Left ventricle myocardium inferior (tissue), 1 donor: ENCODE data around the gene CYP4A22. TPM values are rescaled to one million over a fixed set of nuclear protein-coding genes. Genes with fewer than 3 reads are reported as not detected.

Experiments
- DNase-seq: peaks from one replicate; pipeline ENCODE4 v3.0.0-alpha.2; 2020
- H3K27ac ChIP-seq: fragments of 200-600 bp; replicated peaks from 2 replicates; pipeline ENCODE4 v1.8.0; 2021
- H3K27me3 ChIP-seq: fragments of 200-600 bp; 2 replicates; pipeline ENCODE4 v1.8.0; 2021; ENCODE audit warnings: low read depth
- H3K36me3 ChIP-seq: fragments of 200-600 bp; 2 replicates; pipeline ENCODE4 v1.8.0; 2021
- H3K4me1 ChIP-seq: fragments of 200-600 bp; 2 replicates; pipeline ENCODE4 v1.8.0; 2021
- H3K4me3 ChIP-seq: fragments of 200-600 bp; 2 replicates; pipeline ENCODE4 v1.8.0; 2021; ENCODE audit warnings: mild to moderate bottlenecking, moderate library complexity
- H3K9me3 ChIP-seq: fragments of 200-600 bp; replicated peaks from 2 replicates; pipeline ENCODE4 v1.8.0; 2021
- CTCF ChIP-seq: fragments of 200-600 bp; IDR thresholded peaks from 2 replicates; pipeline ENCODE4 v1.8.0; 2021; ENCODE audit warnings: antibody characterized with exemption, mild to moderate bottlenecking, borderline replicate concordance
- intact Hi-C: fragments of 100-400 bp; cut with micrococcal nuclease; formaldehyde crosslinking; loops from one replicate; pipeline ENCODE4 v1.11.0; 2022
- total RNA-seq: library from RNA; stranded (reverse); fragmentation: NEBNext Ultra II Directional; extraction: Animal tissue kit (Norgen Biotek cat#: 25700); gene quantifications from one replicate; pipeline ENCODE4 v1.2.1, GENCODE V29; 2021
- donor health status: DM: no; HTN: yes; CAD: no; lungs with severe emphysema.

Gene CYP4A22
- total RNA-seq, 1 donor from 2014 or later, result not detected

- Histone ChIP-seq H3K27me3 (peaks cover 26% of the 10 kb centered on the region), H3K4me1 (no peaks in the 10 kb centered on the region), H3K4me3 (no peak overlapping the region), H3K27ac (no peak overlapping the region), H3K9me3 (peaks cover 23% of the 10 kb centered on the region), H3K36me3 (no peaks in the 10 kb centered on the region)
- intact Hi-C loops, result no loop called here
- TF ChIP-seq CTCF, result no peak
- DNase-seq, result no peak
Observed at GRCh38 chr1:47160716-47161115, 23.5 kb downstream of the CYP4A22 start.

DNA sequence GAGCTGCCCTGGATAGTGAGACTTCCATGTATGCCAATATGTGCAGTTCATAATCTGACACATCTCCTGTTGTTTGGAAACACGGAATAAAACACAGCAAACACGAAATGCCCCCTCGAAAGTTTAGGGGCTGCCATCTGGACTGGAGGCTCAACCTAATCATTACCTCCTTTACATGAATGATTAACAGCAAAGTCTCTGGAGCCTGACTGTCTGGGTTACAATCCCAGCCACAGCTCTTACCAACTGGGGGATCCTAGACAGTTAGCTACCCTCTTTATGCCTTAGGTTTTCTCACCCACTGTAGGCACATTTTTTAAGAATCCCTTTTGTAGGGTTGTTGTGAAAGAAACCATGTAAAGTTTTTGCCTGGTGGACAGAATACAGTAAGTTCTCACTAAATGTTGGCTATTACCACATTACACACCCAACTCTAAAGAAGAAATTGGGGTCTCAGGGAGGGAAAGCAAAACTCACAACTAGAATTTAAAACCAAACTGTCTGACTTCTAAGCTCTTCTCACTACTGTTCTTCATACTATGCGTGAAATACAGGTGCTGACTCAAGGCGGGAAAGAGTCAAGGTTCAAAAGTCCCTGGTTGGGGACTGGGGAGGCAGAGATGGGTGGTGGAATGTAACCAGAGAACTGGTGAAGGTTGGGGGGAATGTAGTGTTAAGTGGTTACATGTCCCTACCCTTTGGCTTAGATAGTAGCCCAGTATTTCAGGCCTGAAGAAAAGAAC lies 24.2 kb downstream of the CYP4A22 start:
- no peak for TF ChIP-seq CTCF
- no peak overlapping the region for H3K27ac ChIP-seq
- H3K4me3 ChIP-seq, result no peak overlapping the region
- DNase-seq, result no peak
- no peaks in the 10 kb centered on the region for H3K4me1 ChIP-seq
- no peaks in the 10 kb centered on the region for H3K36me3 ChIP-seq
- intact Hi-C loops, result no loop called here
- H3K9me3 ChIP-seq, result peaks cover 22% of the 10 kb centered on the region
- peaks cover 33% of the 10 kb centered on the region for H3K27me3 ChIP-seq

- peaks cover 12% of the 10 kb centered on the region for H3K9me3 ChIP-seq
- H3K4me3 ChIP-seq, result no peak overlapping the region
- intact Hi-C loops, result no loop called here
- no peak overlapping the region for H3K27ac ChIP-seq
- no peak for TF ChIP-seq CTCF
- H3K27me3 ChIP-seq, result peaks cover 29% of the 10 kb centered on the region
- no peaks in the 10 kb centered on the region for H3K36me3 ChIP-seq
- DNase-seq, result no peak
- no peaks in the 10 kb centered on the region for H3K4me1 ChIP-seq
Observed at GRCh38 chr1:47164552-47164951, 27.3 kb downstream of the CYP4A22 start.

DNA sequence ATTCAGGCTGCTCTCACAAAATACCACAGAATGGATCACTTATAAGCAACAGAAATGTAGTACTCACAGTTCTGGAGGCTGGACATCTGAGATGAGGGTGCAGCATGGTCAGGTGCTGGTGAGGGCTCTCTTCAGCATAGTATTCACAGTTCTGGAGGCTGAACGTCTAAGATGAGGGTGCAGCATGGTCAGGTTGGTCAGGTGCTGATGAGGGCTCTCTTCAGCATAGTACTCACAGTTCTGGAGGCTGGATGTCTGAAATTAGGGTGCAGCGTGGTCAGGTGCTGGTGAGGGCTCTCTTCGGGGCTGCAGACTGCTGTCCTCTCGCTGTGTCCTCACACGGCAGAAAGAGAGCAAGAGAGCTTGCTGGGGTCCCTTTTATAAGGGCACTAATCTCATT lies 35.5 kb downstream of the CYP4A22 start:
- Histone ChIP-seq H3K4me1 (no peaks in the 10 kb centered on the region), H3K27me3 (peaks cover 26% of the 10 kb centered on the region), H3K4me3 (no peak overlapping the region), H3K9me3 (peaks cover 10% of the 10 kb centered on the region), H3K27ac (no peak overlapping the region), H3K36me3 (no peaks in the 10 kb centered on the region)
- intact Hi-C loops, result loop anchor here (10.0 kb wide), 1 partner anchor 552 kb away; no protein-coding TSS in a partner anchor
- no peak for DNase-seq
- TF ChIP-seq CTCF, result no peak

DNA sequence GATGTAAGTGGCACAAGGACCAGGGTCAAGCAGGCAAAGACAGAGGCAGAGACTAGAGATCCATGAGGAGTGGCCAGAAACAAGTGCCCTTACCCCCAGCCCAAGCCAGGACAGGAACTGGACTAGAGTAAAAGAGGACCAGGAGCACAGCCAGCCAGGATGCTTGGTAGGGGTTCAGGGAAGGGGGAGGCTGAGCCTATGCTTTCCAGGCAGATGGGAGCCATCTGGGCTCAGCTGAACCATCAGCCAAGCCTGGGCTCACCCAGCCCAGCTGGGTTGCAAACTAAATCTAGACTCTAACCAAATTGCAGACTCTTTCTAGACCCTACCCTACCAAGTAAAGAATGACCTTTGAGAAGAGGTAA lies 37.4 kb downstream of the CYP4A22 start:
- Histone ChIP-seq H3K27ac (no peak overlapping the region), H3K27me3 (peaks cover 26% of the 10 kb centered on the region), H3K9me3 (peaks cover 10% of the 10 kb centered on the region), H3K4me1 (peaks cover 5% of the 10 kb centered on the region), H3K36me3 (no peaks in the 10 kb centered on the region), H3K4me3 (no peak overlapping the region)
- intact Hi-C loops, result loop anchor here (5.0 to 10.0 kb wide), 2 partner anchors 88 to 550 kb away; no protein-coding TSS in a partner anchor
- no peak for TF ChIP-seq CTCF
- no peak for DNase-seq
